Measurements from ENCODE around the gene SULT1E1.

Gene SULT1E1

GRCh38 chr4:69823048-69823447 lies 36.9 kb downstream of the SULT1E1 start:
- Histone ChIP-seq H3K4me2 (no peak overlapping the region), H3K9ac (no peak overlapping the region), H3K36me3 (ENCODE audit: insufficient read depth) (no peaks in the 10 kb centered on the region), H2AFZ (ENCODE audit: low read depth) (peak overlapping the region; percentile 36; the same call in 1 of the 2 replicates), H4K20me1 (ENCODE audit: insufficient read depth) (no peaks in the 10 kb centered on the region), H3K4me3 (IDR thresholded peaks at IDR 0.05; ENCODE audit: insufficient read depth, low read depth, low read length) (no peak overlapping the region), H3K79me2 (ENCODE audit: insufficient read depth, low read depth) (no peaks in the 10 kb centered on the region), H3K27ac (no peak overlapping the region), H3K27me3 (ENCODE audit: insufficient read depth, low read depth) (no peaks in the 10 kb centered on the region), H3K4me1 (ENCODE audit: low read depth, poor library complexity, severe bottlenecking) (no peaks in the 10 kb centered on the region)
- TF ChIP-seq CTCF (conservative IDR thresholded peaks at IDR 0.05; ENCODE audit: low read depth, low read length): no peak

GRCh38 chr4:69822198-69822597 lies 37.7 kb downstream of the SULT1E1 start:
- no peak overlapping the region for H2AFZ ChIP-seq (ENCODE audit: low read depth)
- no peaks in the 10 kb centered on the region for H3K36me3 ChIP-seq (ENCODE audit: insufficient read depth)
- no peak overlapping the region for H3K4me3 ChIP-seq (IDR thresholded peaks at IDR 0.05; ENCODE audit: insufficient read depth, low read depth, low read length)
- H3K27me3 ChIP-seq (ENCODE audit: insufficient read depth, low read depth): no peaks in the 10 kb centered on the region
- H3K79me2 ChIP-seq (ENCODE audit: insufficient read depth, low read depth): no peaks in the 10 kb centered on the region
- no peak for TF ChIP-seq CTCF (conservative IDR thresholded peaks at IDR 0.05; ENCODE audit: low read depth, low read length)
- no peaks in the 10 kb centered on the region for H4K20me1 ChIP-seq (ENCODE audit: insufficient read depth)
- no peak overlapping the region for H3K27ac ChIP-seq
- H3K9ac ChIP-seq: no peak overlapping the region
- H3K4me2 ChIP-seq: no peak overlapping the region
- no peaks in the 10 kb centered on the region for H3K4me1 ChIP-seq (ENCODE audit: low read depth, poor library complexity, severe bottlenecking)

- Histone ChIP-seq H3K79me2 (ENCODE audit: insufficient read depth, low read depth) (no peaks in the 10 kb centered on the region), H3K9ac (no peak overlapping the region), H3K4me1 (ENCODE audit: low read depth, poor library complexity, severe bottlenecking) (no peaks in the 10 kb centered on the region), H3K27ac (no peak overlapping the region), H3K4me3 (IDR thresholded peaks at IDR 0.05; ENCODE audit: insufficient read depth, low read depth, low read length) (no peak overlapping the region), H4K20me1 (ENCODE audit: insufficient read depth) (no peaks in the 10 kb centered on the region), H3K36me3 (ENCODE audit: insufficient read depth) (no peaks in the 10 kb centered on the region), H3K4me2 (no peak overlapping the region), H3K27me3 (ENCODE audit: insufficient read depth, low read depth) (no peaks in the 10 kb centered on the region), H2AFZ (ENCODE audit: low read depth) (no peak overlapping the region)
- TF ChIP-seq CTCF (conservative IDR thresholded peaks at IDR 0.05; ENCODE audit: low read depth, low read length): no peak
Observed at GRCh38 chr4:69818060-69818639, 41.8 kb downstream of the SULT1E1 start.

- TF ChIP-seq CTCF (conservative IDR thresholded peaks at IDR 0.05; ENCODE audit: low read depth, low read length): no peak
- Histone ChIP-seq H3K27me3 (ENCODE audit: insufficient read depth, low read depth) (no peaks in the 10 kb centered on the region), H3K27ac (no peak overlapping the region)
Observed at GRCh38 chr4:69816236-69816635, 43.7 kb downstream of the SULT1E1 start.

More at GRCh38 chr4:69816236-69816635, 43.7 kb downstream of the SULT1E1 start:
- no peak overlapping the region for H2AFZ ChIP-seq (ENCODE audit: low read depth)
- H3K36me3 ChIP-seq (ENCODE audit: insufficient read depth): no peaks in the 10 kb centered on the region
- H3K4me2 ChIP-seq: no peak overlapping the region
- no peak overlapping the region for H3K9ac ChIP-seq
- H4K20me1 ChIP-seq (ENCODE audit: insufficient read depth): no peaks in the 10 kb centered on the region
- H3K4me1 ChIP-seq (ENCODE audit: low read depth, poor library complexity, severe bottlenecking): no peaks in the 10 kb centered on the region
- H3K79me2 ChIP-seq (ENCODE audit: insufficient read depth, low read depth): no peaks in the 10 kb centered on the region
- H3K4me3 ChIP-seq (IDR thresholded peaks at IDR 0.05; ENCODE audit: insufficient read depth, low read depth, low read length): no peak overlapping the region
